Neural progenitor cell (in vitro differentiated cells): ENCODE data around the gene EFHD1. TPM values are rescaled to one million over a fixed set of nuclear protein-coding genes. Genes with fewer than 3 reads are reported as not detected.
A peak's percentile ranks its signal among the peaks of the same experiment; 100 is the strongest.

Experiments used
- DNase-seq: peaks from one replicate; pipeline ENCODE4 v3.0.0-alpha.2; 2016; ENCODE audit warnings: low spot score
- H2AFZ ChIP-seq: fragments of 200-600 bp; sonication (generic); replicated peaks from 2 replicates; pipeline ENCODE4 v1.6.1; 2016; ENCODE audit warnings: antibody characterized with exemption
- H3F3A ChIP-seq: fragments of 200-600 bp; sonication (generic); 2 replicates; pipeline ENCODE4 v1.6.1; 2016; ENCODE audit warnings: antibody characterized with exemption, low read depth
- H3K27ac ChIP-seq: fragments of 200-600 bp; sonication (generic); 2 replicates; pipeline ENCODE4 v1.5.1; 2016; ENCODE audit warnings: mild to moderate bottlenecking
- H3K27me3 ChIP-seq: fragments of 200-600 bp; sonication (generic); 2 replicates; pipeline ENCODE4 v1.6.1; 2016; ENCODE audit warnings: mild to moderate bottlenecking, moderate library complexity
- H3K36me3 ChIP-seq: fragments of 200-600 bp; sonication (generic); 2 replicates; pipeline ENCODE4 v1.5.1; 2016
- H3K4me1 ChIP-seq: fragments of 200-600 bp; sonication (generic); 2 replicates; pipeline ENCODE4 v1.6.1; 2016; ENCODE audit warnings: mixed run types
- H3K4me2 ChIP-seq: fragments of 200-600 bp; sonication (generic); 2 replicates; pipeline ENCODE4 v1.6.1; 2016
- H3K4me3 ChIP-seq: fragments of 200-600 bp; sonication (generic); 2 replicates; pipeline ENCODE4 v1.5.1; 2016
- H3K79me2 ChIP-seq: fragments of 200-600 bp; sonication (generic); 2 replicates; pipeline ENCODE4 v1.6.1; 2016; ENCODE audit warnings: low read depth
- H3K9ac ChIP-seq: fragments of 200-600 bp; sonication (generic); 2 replicates; pipeline ENCODE4 v1.6.1; 2016
- H3K9me3 ChIP-seq: fragments of 200-600 bp; sonication (generic); 2 replicates; pipeline ENCODE4 v1.5.1; 2016; ENCODE audit warnings: low read depth
- H4K20me1 ChIP-seq: fragments of 200-600 bp; sonication (generic); 2 replicates; pipeline ENCODE4 v1.6.1; 2016; ENCODE audit warnings: low read depth
- H3K27ac Mint-ChIP-seq: 3 replicates; pipeline ENCODE4 v1.8.0; 2021; ENCODE audit warnings: mixed read lengths
- H3K27me3 Mint-ChIP-seq: 2 replicates; pipeline ENCODE4 v1.8.0; 2022; ENCODE audit warnings: low read depth, mild to moderate bottlenecking, inconsistent platforms, moderate library complexity, mixed read lengths; ENCODE audit not compliant: insufficient read depth
- H3K36me3 Mint-ChIP-seq: 3 replicates; pipeline ENCODE4 v1.8.0; 2021; ENCODE audit warnings: mixed read lengths
- H3K4me1 Mint-ChIP-seq: 3 replicates; pipeline ENCODE4 v1.8.0; 2021; ENCODE audit warnings: mixed read lengths
- H3K4me3 Mint-ChIP-seq: 3 replicates; pipeline ENCODE4 v1.8.0; 2021; ENCODE audit warnings: mild to moderate bottlenecking, moderate library complexity, mixed read lengths
- H3K9me3 Mint-ChIP-seq: 3 replicates; pipeline ENCODE4 v1.8.0; 2020; ENCODE audit warnings: mixed read lengths
- EZH2 ChIP-seq: fragments of 200-600 bp; sonication (generic); IDR thresholded peaks from 2 replicates; pipeline ENCODE4 v1.6.1; 2017; ENCODE audit warnings: antibody characterized with exemption, mild to moderate bottlenecking, moderate library complexity
- EZH2phosphoT487 ChIP-seq: fragments of 200-600 bp; sonication (generic); IDR thresholded peaks from 2 replicates; pipeline ENCODE4 v1.6.1; 2017; ENCODE audit warnings: antibody characterized with exemption
- total RNA-seq: library from RNA; depleted of rRNA; stranded (reverse); fragments of >200 nt; gene quantifications from 2 replicates; pipeline ENCODE4 v1.2.3, GENCODE V29; 2015; ENCODE audit warnings: low replicate concordance
- TF ChIP-seq, protein P1 (sequence below): fragments of 200-600 bp; sonication (generic); IDR thresholded peaks from 2 replicates; pipeline ENCODE4 v1.5.1; 2017; ENCODE audit warnings: antibody characterized with exemption, mild to moderate bottlenecking

EFHD1 gene
- total RNA-seq, 1 donor from 2014 or later, result 5.9 TPM

DNA sequence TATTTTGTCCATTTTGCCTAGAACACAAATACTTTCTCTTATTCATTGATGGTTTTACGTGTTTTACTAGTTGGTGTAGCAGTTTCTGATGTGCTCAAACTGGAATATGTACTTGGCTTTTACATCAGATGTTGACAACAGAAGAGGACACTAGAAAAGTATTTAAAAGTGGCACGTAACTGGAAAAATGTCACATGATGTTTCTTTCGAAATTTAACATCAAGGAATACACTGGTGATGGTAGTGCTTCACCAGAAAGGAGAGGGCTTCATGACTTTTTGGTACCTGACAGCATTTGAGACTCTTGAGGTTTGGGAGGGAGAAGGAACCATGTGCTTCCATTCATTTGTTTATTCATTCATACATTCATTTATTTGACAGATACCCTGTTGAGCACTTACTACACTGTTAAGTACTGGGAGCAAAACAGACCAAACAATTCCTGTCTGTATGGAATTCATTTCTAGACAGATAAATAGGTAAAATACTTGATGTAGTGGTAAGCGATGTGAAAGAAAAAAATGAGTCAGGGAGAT, 65.2 kb downstream of the EFHD1 start:
- no peak for DNase-seq
- Mint-ChIP-seq H3K4me3 (peak overlapping the region; percentile 96), H3K27me3 (peaks cover 8% of the 10 kb centered on the region), H3K27ac (peak overlapping the region; percentile 2), H3K9me3 (no peaks in the 10 kb centered on the region), H3K36me3 (peaks cover 16% of the 10 kb centered on the region), H3K4me1 (peaks cover 34% of the 10 kb centered on the region)
- Histone ChIP-seq H3K27ac (no peak overlapping the region), H3K9me3 (no peaks in the 10 kb centered on the region), H2AFZ (no peak overlapping the region), H3K4me2 (peak overlapping the region; percentile 84), H3K79me2 (peaks cover 64% of the 10 kb centered on the region), H4K20me1 (peaks cover 48% of the 10 kb centered on the region), H3K4me3 (peak overlapping the region; percentile 99), H3K9ac (peak overlapping the region; percentile 98), H3K36me3 (no peaks in the 10 kb centered on the region), H3F3A (no peaks in the 10 kb centered on the region), H3K4me1 (peaks cover 25% of the 10 kb centered on the region), H3K27me3 (no peaks in the 10 kb centered on the region)
- TF ChIP-seq, protein P1, sequence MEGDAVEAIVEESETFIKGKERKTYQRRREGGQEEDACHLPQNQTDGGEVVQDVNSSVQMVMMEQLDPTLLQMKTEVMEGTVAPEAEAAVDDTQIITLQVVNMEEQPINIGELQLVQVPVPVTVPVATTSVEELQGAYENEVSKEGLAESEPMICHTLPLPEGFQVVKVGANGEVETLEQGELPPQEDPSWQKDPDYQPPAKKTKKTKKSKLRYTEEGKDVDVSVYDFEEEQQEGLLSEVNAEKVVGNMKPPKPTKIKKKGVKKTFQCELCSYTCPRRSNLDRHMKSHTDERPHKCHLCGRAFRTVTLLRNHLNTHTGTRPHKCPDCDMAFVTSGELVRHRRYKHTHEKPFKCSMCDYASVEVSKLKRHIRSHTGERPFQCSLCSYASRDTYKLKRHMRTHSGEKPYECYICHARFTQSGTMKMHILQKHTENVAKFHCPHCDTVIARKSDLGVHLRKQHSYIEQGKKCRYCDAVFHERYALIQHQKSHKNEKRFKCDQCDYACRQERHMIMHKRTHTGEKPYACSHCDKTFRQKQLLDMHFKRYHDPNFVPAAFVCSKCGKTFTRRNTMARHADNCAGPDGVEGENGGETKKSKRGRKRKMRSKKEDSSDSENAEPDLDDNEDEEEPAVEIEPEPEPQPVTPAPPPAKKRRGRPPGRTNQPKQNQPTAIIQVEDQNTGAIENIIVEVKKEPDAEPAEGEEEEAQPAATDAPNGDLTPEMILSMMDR, result no peak
- no peak for TF ChIP-seq EZH2phosphoT487
- TF ChIP-seq EZH2, result no peak

DNA sequence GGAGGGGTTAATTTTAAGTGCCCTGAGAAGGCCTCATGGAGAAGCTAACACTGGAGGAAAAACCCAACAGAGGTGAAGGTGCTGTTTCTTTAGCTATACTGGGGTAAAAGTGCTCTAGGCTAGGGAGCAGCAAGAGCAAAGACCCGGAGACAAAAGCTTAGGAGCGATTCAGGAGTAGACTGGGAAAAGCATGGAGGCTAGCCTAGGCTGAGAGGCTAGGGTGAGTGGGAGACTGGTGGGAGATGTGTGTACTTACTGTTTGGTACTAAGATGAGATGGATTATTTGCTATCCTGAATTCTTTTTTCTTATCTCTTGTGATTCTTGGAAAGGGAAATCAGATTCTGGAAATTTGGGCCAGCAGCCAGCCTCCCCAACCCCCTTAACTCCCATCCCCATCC, 65.7 kb downstream of the EFHD1 start:
- Histone ChIP-seq H2AFZ (no peak overlapping the region), H3K27ac (no peak overlapping the region), H3K4me3 (peak overlapping the region; percentile 99), H3K9ac (no peak overlapping the region), H3K4me2 (peak overlapping the region; percentile 84), H3K4me1 (peaks cover 25% of the 10 kb centered on the region), H3K27me3 (no peaks in the 10 kb centered on the region), H3K79me2 (peaks cover 69% of the 10 kb centered on the region), H3F3A (no peaks in the 10 kb centered on the region), H3K9me3 (no peaks in the 10 kb centered on the region), H4K20me1 (peaks cover 52% of the 10 kb centered on the region), H3K36me3 (no peaks in the 10 kb centered on the region)
- Mint-ChIP-seq H3K27ac (peak overlapping the region; percentile 2), H3K4me1 (peaks cover 34% of the 10 kb centered on the region), H3K9me3 (no peaks in the 10 kb centered on the region), H3K27me3 (peaks cover 8% of the 10 kb centered on the region), H3K4me3 (peak overlapping the region; percentile 96), H3K36me3 (peaks cover 20% of the 10 kb centered on the region)
- DNase-seq, result peak; percentile 34
- TF ChIP-seq EZH2 (no peak), EZH2phosphoT487 (no peak)
- TF ChIP-seq, protein P1, result no peak

DNA sequence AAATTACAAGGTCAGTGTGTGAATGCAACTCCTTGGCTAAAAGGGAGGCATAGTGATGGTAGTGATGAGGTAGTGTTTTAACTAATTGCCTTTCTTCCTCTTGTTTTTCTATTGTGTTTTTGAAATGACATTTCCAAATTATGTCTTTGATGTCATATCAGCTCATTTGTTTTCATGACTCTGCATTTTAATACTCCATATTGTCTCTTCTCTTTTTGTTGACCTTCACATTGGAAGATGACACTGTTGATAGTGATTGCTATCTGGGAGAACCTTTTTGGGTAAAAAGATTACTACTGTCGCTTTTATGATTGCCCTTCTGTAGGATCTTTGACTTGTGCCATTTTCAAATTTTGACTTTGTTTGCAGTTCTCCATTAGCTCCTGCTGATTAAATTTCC, 66.8 kb downstream of the EFHD1 start:
- H3K27ac ChIP-seq, result no peak overlapping the region
- H3K27me3 ChIP-seq, result no peaks in the 10 kb centered on the region
- no peaks in the 10 kb centered on the region for H3K9me3 Mint-ChIP-seq
- no peak overlapping the region for H3K27ac Mint-ChIP-seq
- no peak overlapping the region for H2AFZ ChIP-seq
- H3K27me3 Mint-ChIP-seq, result peaks cover 8% of the 10 kb centered on the region
- H3K4me2 ChIP-seq, result peak overlapping the region; percentile 84
- no peaks in the 10 kb centered on the region for H3K9me3 ChIP-seq
- H3K36me3 ChIP-seq, result no peaks in the 10 kb centered on the region
- H3K4me3 Mint-ChIP-seq, result no peak overlapping the region
- TF ChIP-seq EZH2phosphoT487 (no peak), EZH2 (no peak)
- TF ChIP-seq, protein P1, result no peak
- no peak overlapping the region for H3K9ac ChIP-seq
- H3K79me2 ChIP-seq, result peaks cover 80% of the 10 kb centered on the region
- peak overlapping the region; percentile 99 for H3K4me3 ChIP-seq
- H3K4me1 Mint-ChIP-seq, result peaks cover 34% of the 10 kb centered on the region
- peaks cover 27% of the 10 kb centered on the region for H3K36me3 Mint-ChIP-seq
- DNase-seq, result no peak
- H4K20me1 ChIP-seq, result peaks cover 52% of the 10 kb centered on the region
- no peaks in the 10 kb centered on the region for H3F3A ChIP-seq
- H3K4me1 ChIP-seq, result peaks cover 25% of the 10 kb centered on the region
